GM20431 (cell line): ENCODE measurements around the gene LZTS2.
"Not testable (repeated sequence)": the region's sequence is repeated elsewhere in the genome, so short reads cannot be mapped to it uniquely, and the experiment has no call there.

ENCODE experiments used
- in situ Hi-C: fragments of 300-500 bp; cut with MseI, MboI; formaldehyde crosslinking; loops from one replicate; pipeline ENCODE4 v1.15.0; 2020; ENCODE audit warnings: low sequenced_read_pairs; ENCODE audit not compliant: unreplicated experiment

LZTS2 gene

GRCh38 chr10:100999742-101000126 lies at the start of gene LZTS2:
Gene LZTS2, plus strand, starts transcription at chr10:100999808. Its CDS starts 2,731 bp downstream, at chr10:101002539.
- in situ Hi-C loops: no loop called here

GRCh38 chr10:100960251-100960650 lies 39.4 kb upstream of the LZTS2 start:
- in situ Hi-C loops: no loop called here

DNA sequence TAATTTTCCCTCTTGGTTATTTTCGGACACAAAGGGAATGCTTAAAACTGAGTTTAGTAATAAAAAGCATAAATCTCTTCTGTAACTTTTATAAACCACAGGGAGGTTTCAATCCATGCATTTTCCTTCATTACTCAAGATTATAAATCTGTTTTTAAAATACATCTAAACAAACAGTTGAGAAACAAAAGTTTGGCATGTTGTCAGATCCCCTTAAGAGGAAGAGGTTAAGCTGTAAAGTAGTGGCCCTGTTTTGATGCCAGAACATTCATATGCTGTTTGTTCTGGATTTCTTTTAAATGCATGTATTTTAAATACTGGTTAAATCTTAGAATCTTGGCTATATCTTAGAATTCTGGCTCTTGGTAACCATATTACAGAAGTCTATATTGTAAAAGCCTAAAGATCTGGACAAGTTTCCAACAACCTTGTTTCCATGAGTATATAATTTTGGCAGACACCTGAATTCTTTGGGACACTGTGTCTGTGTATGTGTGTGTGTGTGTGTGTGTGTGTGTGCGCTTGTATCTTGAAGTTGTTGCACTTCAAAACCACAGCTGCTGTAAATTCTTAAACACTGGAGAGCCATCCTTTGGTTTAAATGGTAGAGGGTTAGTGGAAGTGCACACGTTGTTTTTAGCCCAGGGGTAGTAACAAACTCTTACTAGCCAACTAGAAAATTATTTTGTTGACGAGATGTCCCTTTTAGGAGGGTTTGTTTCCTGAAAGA lies 37.1 kb upstream of the LZTS2 start:
- in situ Hi-C loops: no loop called here

- in situ Hi-C loops: no loop called here
Observed at GRCh38 chr10:100963826-100964225, 35.8 kb upstream of the LZTS2 start.

GRCh38 chr10:100965820-100966219 lies 33.8 kb upstream of the LZTS2 start:
- in situ Hi-C loops: no loop called here

GRCh38 chr10:100966887-100967286 lies 32.7 kb upstream of the LZTS2 start:
- in situ Hi-C loops: no loop called here

GRCh38 chr10:100967332-100967731 lies 32.3 kb upstream of the LZTS2 start:
- in situ Hi-C loops: no loop called here

- in situ Hi-C loops: no loop called here
Observed at GRCh38 chr10:100968062-100968736, 31.4 kb upstream of the LZTS2 start.

DNA sequence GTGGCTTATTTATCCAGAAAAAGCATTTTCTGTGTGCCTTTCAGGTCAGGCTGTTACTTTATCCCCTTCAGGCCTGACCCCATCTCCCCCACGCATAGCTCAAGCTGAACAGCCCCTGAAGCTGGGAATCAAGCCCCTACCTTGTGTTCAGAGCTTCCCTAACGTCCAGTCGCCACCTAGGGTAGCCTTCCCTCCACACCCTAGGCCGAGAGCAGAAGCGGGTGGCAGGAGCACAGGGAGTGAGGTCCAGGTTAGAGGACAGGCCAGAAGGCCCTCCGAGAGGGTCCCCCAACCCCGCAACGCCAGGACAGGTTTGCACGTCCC lies 30.8 kb upstream of the LZTS2 start:
- in situ Hi-C loops: no loop called here

- in situ Hi-C loops: no loop called here
Observed at GRCh38 chr10:100969187-100970075, 30.2 kb upstream of the LZTS2 start, which contains the start of gene SEMA4G. Gene SEMA4G, plus strand, starts transcription at chr10:100969504. Its CDS starts 3,409 bp downstream, at chr10:100972913.

GRCh38 chr10:100970076-100970913 lies 29.3 kb upstream of the LZTS2 start:
- in situ Hi-C loops: no loop called here

DNA sequence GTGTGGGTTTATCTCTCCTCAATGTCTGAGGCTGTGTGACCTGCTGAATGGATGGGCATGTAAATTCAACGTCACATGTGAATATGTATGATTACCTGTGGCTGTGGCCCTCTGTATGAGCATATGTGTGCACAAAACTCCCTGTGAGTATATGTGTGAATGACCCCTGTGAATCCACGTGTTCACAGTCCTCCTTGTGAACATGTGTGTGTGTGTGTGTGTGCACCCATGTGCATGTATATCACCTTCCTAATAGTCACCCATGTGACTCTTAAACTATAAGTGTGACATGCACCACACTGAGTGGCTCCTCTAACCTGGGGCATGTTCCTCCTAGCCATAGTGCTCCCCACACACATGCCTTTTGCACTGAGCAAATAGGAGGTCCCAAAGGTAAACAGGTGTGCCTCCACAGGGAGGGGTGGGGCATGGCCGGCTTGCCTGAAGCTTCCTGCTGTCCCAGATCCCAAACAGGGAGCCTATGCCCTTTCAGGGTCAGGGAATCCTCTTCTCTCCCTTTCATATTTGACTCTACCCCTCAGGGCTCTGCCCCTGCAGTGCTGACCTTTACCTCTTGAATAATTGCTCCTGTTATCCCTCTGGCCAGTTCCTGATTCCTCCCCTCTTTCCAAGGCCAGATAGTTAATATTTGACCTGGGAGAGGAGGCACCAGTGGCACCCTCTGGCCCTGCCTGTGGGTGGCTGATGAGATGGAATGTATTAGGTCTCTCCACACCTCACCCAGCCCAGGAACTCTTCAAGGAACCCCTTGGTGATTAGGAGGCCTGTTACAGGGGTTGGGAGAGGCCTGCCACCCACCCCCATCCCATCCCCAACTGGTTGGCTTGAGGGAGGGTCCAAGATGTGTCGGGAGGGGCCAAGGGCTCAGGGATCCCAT lies 28.4 kb upstream of the LZTS2 start:
- in situ Hi-C loops: no loop called here

DNA sequence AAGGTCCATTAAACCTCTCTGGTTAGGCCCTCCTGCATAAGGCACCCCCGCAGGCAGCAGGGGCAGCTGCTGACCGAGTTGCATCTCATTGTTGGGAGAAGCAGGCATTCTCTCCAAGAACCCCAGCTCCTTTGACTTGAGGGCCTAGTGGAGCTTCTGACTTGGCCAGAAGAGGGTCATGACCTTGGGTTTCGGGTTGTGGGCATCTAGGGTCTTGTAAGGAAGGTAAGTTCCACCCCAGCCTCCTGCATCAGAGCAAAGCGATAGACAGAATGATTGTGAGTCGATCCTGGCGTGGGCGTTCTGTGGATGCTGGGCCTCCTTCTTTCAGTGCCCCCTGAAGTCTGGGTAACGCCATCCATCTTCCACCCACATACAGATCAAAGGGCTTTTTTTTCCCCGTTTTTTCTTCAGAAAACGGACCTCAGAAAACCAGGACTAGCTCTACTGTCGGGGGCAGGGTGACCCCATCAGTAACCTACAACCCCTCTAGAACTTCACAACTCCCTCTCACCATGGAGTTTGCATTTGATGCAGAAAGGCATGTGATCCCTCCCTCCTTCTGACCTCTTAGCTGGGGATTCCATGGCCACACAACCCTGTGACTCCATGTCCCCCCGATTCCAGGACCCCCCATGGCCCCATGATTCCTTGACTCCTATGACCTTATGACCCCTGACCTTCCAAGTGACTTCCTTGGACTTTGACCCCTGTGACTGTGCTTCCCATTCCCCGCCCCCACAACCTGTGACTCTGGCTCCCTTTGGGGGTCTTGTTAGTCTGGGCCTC lies 27.3 kb upstream of the LZTS2 start:
- in situ Hi-C loops: no loop called here

GRCh38 chr10:100972904-100973535 lies 26.6 kb upstream of the LZTS2 start:
- in situ Hi-C loops: no loop called here

DNA sequence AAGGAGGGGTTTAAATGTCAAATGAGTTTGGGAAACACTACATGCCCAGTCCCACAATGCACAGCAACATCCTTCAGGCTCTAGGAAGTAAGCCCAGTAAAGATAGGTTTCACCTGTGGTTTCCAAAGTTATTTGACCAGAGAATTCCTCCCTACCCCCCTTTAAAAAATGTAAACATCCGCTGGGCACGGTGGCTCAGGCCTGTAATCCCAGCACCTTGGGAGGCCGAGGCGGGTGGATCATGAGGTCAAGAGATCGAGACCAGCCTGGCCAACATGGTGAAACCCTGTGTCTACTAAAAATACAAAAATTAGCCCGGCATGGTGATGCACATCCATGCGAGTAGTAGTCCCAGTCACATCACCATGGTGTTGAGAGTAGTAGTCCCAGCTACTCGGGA lies 24.2 kb upstream of the LZTS2 start:
- in situ Hi-C loops: not testable (repeated sequence)

- in situ Hi-C loops: no loop called here
Observed at GRCh38 chr10:100976906-100977305, 22.7 kb upstream of the LZTS2 start.

- in situ Hi-C loops: no loop called here
Observed at GRCh38 chr10:100977436-100977835, 22.2 kb upstream of the LZTS2 start.
